ENCODE data around the gene GOLGA5. TPM values are rescaled to one million over a fixed set of nuclear protein-coding genes. Genes with fewer than 3 reads are reported as not detected.

The GOLGA5 gene
- total and polyA plus RNA-seq, 2 of the 13 experiments (the other 11 are each of a cell fraction or from before 2014, with no cell fraction given), result 31.0 to 40.0 TPM

DNA sequence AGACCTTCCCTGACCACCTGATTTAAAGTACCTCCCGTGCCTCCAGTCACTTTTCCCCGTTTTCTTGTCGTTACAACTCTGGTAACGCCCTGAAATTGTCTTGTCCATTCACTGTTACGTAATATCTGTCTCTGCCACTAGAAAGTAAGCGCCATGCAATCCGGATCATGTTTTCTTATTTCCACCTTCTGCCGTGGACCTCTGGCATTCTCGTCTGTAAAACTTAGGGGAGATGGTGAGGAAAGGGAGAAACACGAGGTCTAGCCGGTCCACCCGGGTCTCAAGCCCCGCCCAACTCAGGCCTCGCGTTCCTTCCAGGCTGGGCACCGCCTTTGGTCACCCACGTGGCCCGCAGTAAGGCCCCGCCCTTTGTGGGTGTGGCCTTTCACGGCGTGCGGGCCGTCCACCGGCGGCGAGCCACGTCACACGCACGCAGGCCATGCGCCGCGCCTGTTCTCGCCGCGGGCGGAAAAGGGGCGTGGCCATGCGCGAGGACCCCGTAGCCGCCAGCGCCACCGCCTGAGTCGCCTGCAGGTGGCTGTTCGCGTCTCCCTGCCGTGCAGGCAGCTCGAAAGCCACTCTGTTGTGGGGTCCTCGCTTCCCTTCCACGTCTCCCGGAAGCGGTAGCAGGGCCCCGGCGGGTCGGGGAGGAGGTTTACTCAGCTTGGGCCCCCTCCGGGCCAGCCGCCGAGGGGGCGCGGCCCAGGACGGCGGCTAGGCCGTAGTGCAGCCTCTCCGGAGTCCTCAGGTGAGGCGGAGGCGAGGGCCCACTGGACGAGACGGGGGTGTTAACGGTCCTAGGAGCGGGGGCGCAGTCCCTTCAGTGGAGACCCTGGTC, at the start of gene GOLGA5 (continued):
- TF ChIP-seq GMEB2 (CRISPR knock-in tag; IDR thresholded peaks at IDR 0.05; ENCODE audit: low read depth), result peak; percentile 96
- TF ChIP-seq PBX2 (CRISPR knock-in tag; IDR thresholded peaks at IDR 0.05), result no peak
- peak; percentile 51; the same call in 1 of the 2 replicates for TF ChIP-seq SOX5 (CRISPR knock-in tag; IDR thresholded peaks at IDR 0.05; ENCODE audit: borderline replicate concordance)
- no peak for TF ChIP-seq ZNF235 (CRISPR knock-in tag; IDR thresholded peaks at IDR 0.05; ENCODE audit: borderline replicate concordance)
- TF ChIP-seq, protein P1, sequence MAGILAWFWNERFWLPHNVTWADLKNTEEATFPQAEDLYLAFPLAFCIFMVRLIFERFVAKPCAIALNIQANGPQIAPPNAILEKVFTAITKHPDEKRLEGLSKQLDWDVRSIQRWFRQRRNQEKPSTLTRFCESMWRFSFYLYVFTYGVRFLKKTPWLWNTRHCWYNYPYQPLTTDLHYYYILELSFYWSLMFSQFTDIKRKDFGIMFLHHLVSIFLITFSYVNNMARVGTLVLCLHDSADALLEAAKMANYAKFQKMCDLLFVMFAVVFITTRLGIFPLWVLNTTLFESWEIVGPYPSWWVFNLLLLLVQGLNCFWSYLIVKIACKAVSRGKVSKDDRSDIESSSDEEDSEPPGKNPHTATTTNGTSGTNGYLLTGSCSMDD (CRISPR knock-in tag; IDR thresholded peaks at IDR 0.05), result no peak
- TF ChIP-seq ATF1 (CRISPR knock-in tag; IDR thresholded peaks at IDR 0.05), result peak; percentile 81
- peak; percentile 91; the same call in 1 of the 2 replicates for TF ChIP-seq ZNF598 (CRISPR knock-in tag; IDR thresholded peaks at IDR 0.05; ENCODE audit: borderline replicate concordance)
- TF ChIP-seq ZNF576 (CRISPR knock-in tag; IDR thresholded peaks at IDR 0.05), result 0 out of 2 replicates have a peak, but pooled peaks have one; percentile 29
- TF ChIP-seq TBX3 (IDR thresholded peaks at IDR 0.05; ENCODE audit: borderline replicate concordance), result no peak
- no peak; the same call in 1 of the 2 replicates for TF ChIP-seq TOE1 (CRISPR knock-in tag; IDR thresholded peaks at IDR 0.05)
- 0 out of 2 replicates have a peak, but pooled peaks have one; percentile 78 for TF ChIP-seq ZNF138 (CRISPR knock-in tag; IDR thresholded peaks at IDR 0.05; ENCODE audit: low read depth)
- TF ChIP-seq DR1 (CRISPR knock-in tag; IDR thresholded peaks at IDR 0.05), result peak; percentile 91
- TF ChIP-seq CREM (IDR thresholded peaks at IDR 0.05), result peak; percentile 62
- peak; percentile 10; the same call in 1 of the 2 replicates for TF ChIP-seq CREM (CRISPR knock-in tag; IDR thresholded peaks at IDR 0.05)
- no peak for TF ChIP-seq NR1H2 (CRISPR knock-in tag; IDR thresholded peaks at IDR 0.05; ENCODE audit: borderline replicate concordance, low read depth)
- TF ChIP-seq, protein P2, sequence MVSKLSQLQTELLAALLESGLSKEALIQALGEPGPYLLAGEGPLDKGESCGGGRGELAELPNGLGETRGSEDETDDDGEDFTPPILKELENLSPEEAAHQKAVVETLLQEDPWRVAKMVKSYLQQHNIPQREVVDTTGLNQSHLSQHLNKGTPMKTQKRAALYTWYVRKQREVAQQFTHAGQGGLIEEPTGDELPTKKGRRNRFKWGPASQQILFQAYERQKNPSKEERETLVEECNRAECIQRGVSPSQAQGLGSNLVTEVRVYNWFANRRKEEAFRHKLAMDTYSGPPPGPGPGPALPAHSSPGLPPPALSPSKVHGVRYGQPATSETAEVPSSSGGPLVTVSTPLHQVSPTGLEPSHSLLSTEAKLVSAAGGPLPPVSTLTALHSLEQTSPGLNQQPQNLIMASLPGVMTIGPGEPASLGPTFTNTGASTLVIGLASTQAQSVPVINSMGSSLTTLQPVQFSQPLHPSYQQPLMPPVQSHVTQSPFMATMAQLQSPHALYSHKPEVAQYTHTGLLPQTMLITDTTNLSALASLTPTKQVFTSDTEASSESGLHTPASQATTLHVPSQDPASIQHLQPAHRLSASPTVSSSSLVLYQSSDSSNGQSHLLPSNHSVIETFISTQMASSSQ (IDR thresholded peaks at IDR 0.05; ENCODE audit: low read depth), result no peak
- TF ChIP-seq, protein P2 (CRISPR knock-in tag; IDR thresholded peaks at IDR 0.05; ENCODE audit: borderline replicate concordance), result peak; percentile 79
- no peak for TF ChIP-seq TBL1XR1 (IDR thresholded peaks at IDR 0.05; ENCODE audit: borderline replicate concordance, low read length, partially characterized antibody)
- TF ChIP-seq TFAP4 (IDR thresholded peaks at IDR 0.05; ENCODE audit: borderline replicate concordance, low read depth), result no peak; the same call in 1 of the 2 replicates
- no peak for TF ChIP-seq MLLT10 (CRISPR knock-in tag; IDR thresholded peaks at IDR 0.05)
- no peak for TF ChIP-seq DNMT3B (CRISPR knock-in tag; conservative IDR thresholded peaks at IDR 0.05)

Data from HepG2 (cell line).